ENCODE measurements around the gene FOXL3.

DNA sequence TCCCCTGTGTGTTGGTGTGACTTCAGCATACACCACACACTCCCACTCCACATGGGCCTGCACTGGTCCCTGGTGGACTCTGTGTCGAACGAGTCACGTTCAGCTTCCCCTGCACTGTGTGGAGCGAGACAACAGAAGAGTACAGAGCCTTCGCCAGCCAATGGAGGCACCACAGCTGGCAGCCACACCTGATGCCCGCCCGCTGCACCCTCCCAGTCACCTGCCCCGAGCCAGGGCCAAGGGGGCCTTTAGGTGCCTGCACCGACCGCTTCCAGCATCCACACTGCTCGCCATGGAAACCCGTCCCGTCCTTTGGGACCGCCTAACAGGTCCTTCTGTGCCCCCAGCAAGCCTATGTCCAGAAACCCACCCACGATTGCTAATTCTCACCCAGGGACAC lies 9.2 kb downstream of the FOXL3 start:
- TF ChIP-seq, protein P1, sequence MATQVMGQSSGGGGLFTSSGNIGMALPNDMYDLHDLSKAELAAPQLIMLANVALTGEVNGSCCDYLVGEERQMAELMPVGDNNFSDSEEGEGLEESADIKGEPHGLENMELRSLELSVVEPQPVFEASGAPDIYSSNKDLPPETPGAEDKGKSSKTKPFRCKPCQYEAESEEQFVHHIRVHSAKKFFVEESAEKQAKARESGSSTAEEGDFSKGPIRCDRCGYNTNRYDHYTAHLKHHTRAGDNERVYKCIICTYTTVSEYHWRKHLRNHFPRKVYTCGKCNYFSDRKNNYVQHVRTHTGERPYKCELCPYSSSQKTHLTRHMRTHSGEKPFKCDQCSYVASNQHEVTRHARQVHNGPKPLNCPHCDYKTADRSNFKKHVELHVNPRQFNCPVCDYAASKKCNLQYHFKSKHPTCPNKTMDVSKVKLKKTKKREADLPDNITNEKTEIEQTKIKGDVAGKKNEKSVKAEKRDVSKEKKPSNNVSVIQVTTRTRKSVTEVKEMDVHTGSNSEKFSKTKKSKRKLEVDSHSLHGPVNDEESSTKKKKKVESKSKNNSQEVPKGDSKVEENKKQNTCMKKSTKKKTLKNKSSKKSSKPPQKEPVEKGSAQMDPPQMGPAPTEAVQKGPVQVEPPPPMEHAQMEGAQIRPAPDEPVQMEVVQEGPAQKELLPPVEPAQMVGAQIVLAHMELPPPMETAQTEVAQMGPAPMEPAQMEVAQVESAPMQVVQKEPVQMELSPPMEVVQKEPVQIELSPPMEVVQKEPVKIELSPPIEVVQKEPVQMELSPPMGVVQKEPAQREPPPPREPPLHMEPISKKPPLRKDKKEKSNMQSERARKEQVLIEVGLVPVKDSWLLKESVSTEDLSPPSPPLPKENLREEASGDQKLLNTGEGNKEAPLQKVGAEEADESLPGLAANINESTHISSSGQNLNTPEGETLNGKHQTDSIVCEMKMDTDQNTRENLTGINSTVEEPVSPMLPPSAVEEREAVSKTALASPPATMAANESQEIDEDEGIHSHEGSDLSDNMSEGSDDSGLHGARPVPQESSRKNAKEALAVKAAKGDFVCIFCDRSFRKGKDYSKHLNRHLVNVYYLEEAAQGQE (IDR thresholded peaks at IDR 0.05; ENCODE audit: insufficient read depth in 1 of 2, low read depth in 2 of 2, low read length in 1 of 2): no peak
- TF ChIP-seq CTCF (IDR thresholded peaks at IDR 0.05) (no peak), POLR2AphosphoS5 (IDR thresholded peaks at IDR 0.05; ENCODE audit: low read depth, low read length) (no peak)

All from Panc1 (cell line).